Mesenteric fat pad (tissue), 1 donor: ENCODE results near the gene CUL4B. TPM values are rescaled to one million over a fixed set of nuclear protein-coding genes. Genes with fewer than 3 reads are reported as not detected.
"Not testable (repeated sequence)": the region's sequence is repeated elsewhere in the genome, so short reads cannot be mapped to it uniquely, and the experiment has no call there.

ENCODE experiments used
- DNase-seq: peaks from one replicate; pipeline ENCODE4 v3.0.0-alpha.2; 2020; ENCODE audit warnings: low spot score
- long read RNA-seq: library from polyadenylated mRNA; unstranded; transcript quantifications from one replicate; pipeline ENCODE4 v2.0.0, GENCODE V29; 2020
- total RNA-seq: library from RNA; stranded (reverse); fragmentation: NEBNext Ultra II Directional; extraction: Animal tissue kit (Norgen Biotek cat#: 25700); gene quantifications from one replicate; pipeline ENCODE4 v1.2.1, GENCODE V29; 2021
- donor health status: DM: yes; HTN: yes; CAD: no.

CUL4B gene
- total RNA-seq, result 35.9 TPM
- long read RNA-seq, full-length matches to known transcripts, result 7 of 8 reads
- long read RNA-seq, partial matches to known transcripts, result 1 of 8 reads
- long read RNA-seq, other reads (novel, unspliced or antisense), result 0 of 8 reads

DNA sequence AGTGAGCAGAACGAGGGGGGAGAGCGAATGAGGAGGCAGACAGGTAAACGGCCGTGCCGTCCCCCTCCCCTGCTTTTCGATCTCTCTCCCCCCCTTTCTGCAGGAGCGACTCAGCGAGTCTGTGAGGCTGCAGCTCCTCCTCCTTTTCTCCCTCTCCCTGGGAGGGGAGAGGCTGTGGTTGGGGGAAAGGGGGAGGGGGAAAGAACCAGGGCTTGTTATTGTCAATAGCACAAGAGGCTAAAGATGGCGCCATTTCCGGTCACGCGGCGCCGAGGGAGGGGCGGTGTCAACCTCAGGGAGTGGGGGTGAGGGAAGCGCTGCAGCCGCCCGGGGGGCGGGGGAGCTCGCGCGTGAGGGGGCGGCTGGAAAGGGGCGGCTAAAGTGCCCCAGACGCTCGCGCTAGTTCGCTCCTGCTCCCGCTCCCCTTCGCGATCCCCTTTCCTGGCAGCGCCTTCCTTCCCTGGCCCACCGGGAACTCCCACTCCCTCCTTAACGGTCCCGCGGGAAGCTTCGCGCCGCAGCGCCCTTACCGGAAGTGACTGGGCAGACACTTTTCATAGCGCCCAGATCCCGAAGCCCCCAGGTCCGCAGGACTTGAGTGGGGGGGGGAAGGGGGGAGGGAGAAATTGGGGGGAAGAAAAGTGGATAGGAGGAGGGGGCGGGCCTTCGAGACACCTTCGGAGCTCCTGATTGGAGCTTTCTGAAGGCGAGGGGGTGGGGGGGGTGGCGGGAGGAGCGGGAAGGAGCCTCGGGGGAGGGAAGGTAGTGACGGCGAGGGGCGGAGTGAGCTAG, at the start of gene CUL4B:
CUL4B (minus strand) TSS at position 121 of the 792 bp plus-strand sequence. CDS start 324 bp downstream, outside the sequence.
- peak; percentile 95 for DNase-seq

DNA sequence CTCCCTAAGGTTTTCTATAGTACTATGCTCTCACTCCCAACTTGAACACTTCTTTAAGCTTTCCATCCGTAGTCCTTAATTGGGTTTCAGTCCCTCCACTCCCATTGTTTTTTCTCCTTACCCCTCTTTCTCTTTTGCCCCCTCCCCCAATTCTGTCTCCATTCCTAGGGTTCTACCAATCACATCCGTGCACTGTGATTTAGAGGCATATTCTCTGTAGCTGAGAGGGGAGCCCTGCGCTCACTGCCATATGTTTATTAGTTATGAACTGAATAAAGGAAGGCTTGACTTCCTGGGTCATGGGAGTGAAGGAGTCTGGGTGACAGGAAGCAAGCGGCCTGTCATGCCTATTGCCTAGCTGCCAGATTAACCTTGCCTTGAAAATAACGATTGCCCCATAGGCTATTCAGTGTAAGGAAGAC, 43.6 kb upstream of the CUL4B start:
- DNase-seq, result no peak

DNA sequence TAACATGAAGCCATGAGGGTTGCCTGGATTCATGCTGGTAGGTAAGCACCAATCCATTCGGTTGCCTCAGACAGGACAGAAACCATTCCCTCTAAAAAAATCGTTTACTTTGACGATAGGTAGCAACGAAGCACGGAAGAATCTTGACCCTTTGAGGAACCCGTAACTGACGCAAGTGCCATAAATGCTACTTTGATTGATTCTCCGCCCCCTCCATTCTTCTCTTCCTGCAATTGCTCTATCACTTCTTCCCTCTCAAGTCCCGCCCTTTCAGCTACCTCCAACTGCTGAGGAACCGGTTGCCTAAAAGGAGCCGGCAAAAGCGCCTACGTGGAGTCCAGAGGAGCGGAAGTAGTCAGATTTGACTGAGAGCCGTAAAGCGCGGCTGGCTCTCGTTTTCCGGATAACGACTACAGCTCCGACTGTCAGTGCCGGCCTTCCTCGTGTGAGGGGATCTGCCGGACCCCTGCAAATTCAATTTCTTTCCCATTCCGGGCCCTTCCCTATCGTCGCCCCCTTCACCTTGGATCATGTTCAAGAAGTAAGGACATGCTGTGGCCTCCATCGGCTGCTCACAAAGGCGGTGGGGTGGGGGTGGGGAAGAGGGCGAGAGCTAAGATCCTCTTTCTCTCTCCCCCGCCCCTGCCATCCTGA, 43.1 kb upstream of the CUL4B start, which contains the start of gene MCTS1:
MCTS1 (plus strand) TSS at position 395 of the 654 bp plus-strand sequence; CDS start at position 531, 136 bp downstream.
- no peak for DNase-seq

DNA sequence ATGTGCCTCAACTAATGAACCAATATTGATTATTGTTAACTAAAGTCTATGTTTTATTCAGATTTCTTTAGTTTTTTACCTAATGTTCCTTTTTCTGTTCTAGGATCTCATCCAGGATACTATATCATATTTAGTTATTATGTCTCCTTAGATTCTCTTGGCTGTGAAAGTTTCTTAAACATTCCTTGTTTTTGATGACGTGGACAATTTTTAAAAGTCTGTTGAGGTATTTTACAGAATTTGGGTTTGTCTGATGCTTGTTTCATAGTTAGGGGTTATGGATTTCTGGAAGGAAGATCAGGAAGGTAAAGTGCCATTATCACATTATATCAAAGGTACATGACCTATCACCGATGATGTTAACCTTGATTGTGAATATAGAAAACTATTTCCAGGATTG, 24.9 kb upstream of the CUL4B start:
- no peak for DNase-seq

DNA sequence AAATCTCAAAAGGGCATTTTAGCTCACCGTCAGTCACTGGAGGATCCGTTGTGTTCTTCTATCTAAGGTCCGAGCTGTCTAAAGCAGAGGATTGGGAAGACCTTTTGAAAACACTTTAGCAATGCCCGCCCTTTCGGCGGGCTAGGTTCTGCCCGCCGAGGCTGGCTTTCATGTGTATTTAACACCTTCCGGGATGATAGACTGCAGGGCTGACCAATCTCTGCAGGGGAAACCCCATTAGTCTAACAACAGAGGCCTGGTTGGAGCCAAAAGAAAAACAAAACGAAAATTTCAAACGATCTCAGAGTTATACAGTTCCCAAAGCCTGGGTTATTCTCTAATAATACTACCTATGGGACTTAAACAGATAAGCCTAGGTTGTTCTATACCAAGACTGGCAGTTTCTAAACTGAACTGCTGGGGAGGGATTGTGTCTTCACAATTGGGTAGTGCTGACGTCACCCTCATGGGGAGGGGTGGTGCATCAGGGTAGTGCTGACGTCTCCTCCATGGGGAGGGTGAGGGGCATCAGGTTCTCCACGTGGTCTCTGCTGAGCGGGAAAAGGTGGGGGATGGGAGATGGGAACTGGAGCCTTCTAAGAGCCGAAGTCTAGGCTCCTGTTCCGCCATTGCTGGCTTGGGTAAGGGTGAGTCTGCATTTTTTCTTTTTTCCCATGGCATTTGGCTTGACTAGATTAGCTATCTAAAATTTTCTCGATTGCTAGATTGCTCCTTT, 14.8 kb upstream of the CUL4B start:
- no peak for DNase-seq

DNA sequence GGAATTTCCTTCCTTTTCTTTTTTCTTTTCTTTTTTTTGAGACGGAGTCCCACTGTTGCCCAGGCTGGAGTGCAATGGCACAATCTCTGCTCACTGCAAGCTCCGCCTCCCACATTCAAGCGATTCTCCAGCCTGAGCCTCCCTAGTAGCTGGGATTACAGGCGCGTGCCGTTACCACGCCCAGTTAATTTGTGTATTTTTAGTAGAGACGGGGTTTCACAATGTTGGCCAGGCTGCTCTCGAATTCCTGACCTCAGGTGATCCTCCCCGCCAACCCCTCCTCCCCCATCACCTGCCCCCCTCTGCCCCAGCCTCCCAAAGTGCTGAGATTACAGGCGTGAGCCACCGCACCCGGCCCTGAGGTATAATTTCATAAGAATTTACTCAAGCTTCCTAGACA, 13.0 kb upstream of the CUL4B start:
- DNase-seq, result not testable (repeated sequence)

DNA sequence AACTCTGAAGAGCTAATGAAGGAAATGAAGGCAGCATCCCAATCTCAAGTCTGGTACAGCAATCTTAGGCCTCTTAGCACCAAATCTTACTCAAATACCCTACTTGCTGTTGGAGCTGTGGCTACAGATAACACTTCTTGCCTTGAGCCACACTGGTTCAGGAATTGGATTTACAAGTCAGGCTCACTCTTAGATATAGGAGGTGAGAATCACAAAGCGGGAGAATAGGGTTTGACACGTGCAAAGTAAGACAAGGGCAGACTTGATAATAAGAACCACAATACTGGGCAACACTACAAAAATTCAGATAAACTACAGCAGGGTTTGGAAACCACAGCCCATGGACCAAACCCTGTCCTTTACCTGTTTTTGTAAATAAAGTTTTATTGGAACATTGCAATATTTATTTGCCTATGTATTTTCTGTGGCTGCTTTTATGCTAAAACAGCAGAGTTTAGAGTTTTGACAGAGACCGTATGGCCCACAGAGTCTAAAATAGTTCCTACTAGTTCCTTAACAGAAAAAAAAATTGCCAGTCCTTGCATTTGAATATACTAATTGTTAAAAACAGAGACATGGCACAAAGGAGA, 9.3 kb upstream of the CUL4B start:
- DNase-seq, result no peak

DNA sequence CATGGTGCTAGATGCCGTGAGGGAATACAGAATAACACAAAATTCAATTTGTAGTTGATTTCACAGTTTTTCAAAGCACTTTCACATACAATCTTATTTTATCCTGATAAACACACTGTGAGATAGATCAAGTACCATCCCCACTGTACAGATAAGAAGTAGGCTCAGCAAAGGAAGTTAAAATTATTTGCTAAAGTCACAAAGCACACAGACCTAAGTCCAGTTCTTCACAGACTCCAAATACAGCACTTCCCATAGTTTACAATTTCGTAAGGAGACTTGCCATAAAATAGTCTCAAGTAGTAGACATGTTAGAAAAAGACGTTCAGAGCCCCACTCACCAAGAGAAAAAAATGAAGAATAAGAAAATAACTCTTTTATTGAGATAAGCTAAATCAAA, 7.8 kb upstream of the CUL4B start:
- DNase-seq, result no peak

DNA sequence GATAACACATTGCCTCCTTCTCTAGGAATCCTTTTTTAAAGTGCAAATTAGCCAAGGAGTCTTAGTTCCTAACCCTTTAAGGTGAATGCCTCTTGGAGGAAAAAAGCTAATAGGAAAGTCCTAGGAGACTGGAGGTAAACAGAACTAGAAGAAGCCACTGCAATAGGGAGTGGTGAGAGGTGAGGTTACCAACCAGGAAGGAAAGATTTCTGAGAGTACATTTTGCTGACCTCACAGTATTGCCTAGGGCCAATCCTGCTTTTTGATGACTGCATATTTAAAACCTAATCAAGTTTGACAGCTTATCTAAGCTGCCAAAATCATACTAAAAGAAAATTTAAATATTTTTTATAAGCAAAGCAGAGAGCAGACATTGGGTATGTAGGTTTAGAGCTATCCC, 7.3 kb upstream of the CUL4B start:
- DNase-seq, result no peak

DNA sequence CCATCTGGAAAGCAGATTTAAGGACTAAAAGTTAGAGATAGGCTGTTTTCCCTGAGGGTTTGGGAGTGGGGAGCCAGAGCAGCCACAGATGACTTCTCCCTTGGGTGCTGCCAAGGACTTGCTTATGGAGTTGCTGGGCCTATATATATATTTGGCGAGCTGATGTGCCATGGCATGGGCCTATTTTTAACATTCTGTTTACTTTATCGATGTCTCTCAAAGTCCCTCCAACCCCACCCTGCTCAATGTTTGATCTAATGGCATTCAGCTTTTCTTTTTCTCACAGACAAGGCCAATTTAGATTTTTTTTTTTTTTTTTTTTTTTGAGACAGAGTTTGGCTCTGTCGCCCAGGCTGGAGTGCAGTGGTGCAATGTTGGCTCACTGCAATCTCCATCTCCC, 6.1 kb upstream of the CUL4B start:
- no peak for DNase-seq

DNA sequence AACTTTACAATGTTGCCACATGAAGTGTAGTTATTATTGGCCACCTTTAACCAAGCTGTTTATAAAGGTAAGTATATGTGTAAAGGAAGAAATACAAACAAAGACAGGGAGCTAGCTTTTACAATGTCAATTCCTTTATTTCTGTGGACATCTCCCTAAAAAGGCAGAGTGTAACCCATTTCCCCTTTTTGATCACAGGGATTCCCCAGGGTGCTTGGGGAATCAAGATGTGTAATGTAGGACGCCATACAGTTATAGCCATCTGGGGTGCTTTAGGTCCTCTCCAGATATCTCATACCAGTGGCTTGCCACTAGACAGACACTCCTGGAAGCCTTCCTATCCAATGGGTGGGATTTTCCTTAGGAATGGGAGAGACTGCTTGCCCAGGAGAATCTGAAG, 4.2 kb upstream of the CUL4B start:
- DNase-seq, result no peak

DNA sequence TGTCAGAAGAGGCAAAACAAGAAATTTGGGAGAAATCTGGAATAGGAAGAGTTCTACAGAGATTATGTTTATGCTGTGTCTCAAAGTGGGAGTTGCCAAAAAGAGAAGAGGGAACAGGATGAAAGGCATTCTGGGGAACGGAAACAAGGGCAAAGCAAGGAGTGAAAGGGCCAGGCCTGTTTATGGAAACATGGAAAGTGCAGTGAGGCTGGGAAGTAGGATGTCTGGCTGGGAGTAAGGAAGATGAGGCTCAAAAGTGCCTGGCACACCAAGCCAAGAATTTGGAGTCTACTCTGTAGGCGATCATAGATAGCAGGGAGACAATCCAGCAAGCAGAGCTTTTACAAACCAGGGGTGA, 1.8 kb upstream of the CUL4B start:
- no peak for DNase-seq

DNA sequence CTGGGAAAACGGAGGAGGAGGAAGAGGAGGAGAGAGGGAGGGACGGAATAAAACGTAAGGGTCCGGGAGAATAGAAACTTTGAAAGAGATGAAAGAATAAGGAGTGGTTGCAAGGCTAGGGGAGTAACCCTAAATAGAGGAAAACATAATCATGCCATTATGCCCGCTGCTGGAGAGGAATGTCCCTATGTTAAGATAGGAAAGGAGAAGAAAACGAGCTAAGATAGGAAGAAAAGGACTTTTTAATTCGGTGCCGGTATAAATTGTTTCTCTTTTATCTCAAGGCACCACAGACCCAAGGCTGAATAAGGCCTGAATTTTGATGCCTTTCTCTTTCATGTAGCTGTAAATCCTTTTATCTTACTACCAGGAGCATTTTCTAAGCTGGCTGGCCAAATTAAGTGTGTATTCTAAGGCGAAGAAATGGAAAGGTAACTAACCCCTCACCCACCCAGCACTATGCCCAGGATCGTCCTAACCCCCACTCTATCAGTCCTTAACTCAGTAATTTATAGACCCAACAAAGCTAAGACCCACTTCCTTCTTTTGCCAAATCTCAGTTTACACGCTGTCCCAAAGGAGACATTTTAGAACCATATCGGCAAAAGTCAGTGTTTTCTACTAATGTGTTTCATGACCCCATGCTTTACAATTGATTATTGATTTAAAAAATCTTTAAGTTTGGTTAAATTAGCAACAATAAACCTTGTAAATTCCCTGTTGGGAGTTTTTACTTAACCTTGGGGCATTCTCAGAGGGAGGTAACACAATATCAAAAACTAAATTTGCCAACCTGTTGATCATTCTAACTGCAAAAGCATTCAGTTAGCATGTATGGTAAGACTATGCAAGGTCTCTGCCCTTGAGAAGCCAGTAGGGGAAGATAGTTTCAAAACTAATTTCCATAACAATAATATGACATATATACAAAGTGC, 1.1 kb upstream of the CUL4B start:
- no peak for DNase-seq

DNA sequence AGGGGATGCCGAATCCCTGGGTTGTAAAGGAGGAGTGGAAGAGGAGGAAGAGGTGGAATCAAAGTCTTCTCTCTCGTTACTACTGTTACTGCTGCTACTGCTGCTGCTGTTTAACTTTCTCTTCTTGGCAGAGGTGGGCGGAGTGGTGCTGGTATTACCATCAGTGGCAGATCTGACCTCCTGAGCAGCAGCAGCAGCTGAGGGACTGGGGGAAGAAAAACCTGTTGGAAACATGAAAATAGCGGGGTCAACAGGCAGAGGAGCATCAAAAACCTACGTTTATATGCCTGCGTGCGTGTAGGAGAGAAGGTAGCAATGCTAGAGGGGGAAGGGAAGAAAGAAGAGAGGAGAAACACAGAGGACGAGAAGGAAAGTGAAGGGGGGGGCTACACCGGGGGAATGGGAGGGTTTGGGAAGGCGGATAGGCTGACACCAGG, 339 bp downstream of the CUL4B start:
- DNase-seq, result no peak

DNA sequence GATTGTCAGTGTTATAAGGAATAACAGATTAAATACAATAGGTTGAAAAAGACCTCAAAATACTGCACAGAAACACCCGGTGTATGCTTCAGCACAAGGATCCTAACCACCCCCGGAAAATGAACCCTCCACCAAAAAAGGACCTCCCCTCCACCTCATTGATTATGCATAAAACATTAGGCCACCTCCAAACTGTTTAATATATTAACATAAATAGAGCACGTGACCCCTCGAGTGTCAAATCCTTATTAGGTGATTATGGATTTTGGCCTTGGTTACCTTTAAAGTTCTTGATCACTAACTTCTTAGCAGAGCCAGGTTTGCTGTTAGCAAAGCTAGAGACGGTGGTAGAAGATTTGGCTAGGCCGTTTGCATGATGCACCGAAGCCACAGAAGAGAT, 958 bp downstream of the CUL4B start:
- DNase-seq, result no peak

DNA sequence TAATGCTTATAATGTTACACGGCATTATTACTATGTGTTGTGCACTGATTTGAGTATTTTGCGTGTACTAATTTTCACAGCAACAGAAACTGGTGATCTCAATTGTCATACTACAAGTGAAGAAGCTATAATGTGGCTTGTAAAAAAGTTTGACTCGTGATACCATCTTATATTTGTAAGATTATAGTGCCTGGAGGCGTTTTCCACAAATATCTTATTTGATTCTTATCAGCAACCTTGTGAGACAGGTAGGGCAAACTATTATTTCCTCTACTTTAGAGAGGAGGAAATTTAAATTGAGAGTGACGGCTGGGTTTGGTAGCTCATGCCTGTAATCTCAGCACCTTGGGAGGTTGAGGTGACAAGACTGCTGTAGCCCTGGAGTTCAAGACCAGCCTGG, 4.5 kb downstream of the CUL4B start:
- no peak for DNase-seq

DNA sequence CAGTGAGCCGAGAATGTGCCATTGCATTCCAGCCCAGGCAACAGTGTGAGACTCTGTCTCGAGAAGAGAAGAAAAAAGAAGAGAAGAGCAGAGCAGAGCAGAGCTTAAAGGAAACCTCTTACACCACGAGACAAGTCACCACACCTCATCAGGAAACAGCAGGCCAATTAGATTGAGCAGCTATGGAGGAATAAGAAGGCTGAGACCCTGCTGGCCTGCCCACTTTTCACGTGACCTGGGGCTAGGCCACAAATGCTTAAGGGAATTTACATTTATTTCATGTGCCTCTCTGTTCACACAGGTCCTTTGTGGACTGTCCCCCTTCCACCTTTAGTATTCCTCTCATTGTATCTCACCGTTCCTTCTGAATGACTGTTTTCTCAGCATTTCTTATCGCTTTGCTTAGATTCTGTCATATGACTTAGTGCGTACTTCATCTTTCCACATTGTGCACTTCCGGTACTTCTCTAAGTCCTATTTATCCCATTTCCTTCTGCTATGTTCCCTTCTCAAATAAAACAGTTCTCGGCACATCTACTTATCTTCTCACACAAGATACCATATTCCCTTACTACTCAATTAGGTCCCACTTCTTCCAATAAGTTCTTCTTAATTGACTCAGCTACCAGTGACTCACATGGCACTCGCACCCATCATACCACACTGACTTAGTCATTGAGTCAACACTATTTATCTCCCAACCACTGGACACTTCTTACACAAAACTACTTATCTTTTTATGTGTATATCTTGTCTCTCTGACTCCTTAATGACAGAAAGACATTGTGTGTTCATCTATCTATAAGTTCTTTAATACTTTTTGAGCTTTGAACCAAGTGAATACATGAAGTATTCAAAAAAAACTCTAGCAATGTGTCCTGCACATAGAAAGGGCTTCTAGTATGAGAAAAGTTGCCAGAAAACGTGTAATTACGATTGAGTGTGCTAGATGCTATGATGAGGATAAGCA, 11.0 kb downstream of the CUL4B start:
- DNase-seq, result no peak

DNA sequence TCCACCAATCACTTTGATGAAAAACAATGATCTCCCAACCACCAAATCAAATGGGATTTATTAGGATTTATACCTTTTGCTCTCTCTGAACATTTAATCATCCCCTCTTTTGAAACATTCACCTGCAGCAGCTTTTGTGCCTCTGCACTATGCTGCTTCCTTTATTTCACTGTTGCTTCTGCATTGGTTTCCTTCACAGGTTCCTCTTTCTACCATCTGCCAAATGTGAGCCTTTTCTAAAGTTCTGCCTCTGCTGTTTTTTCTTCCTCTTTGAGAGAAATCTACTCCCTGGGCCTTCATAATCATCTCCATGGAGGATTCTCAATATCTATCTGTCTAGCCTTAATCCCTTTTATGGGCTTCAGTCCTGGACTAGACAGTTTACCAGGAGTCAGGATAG, 24.7 kb downstream of the CUL4B start:
- DNase-seq, result no peak
